Sigmoid colon (tissue), 7 donors: Measurements from ENCODE around the gene SLC47A1. TPM values are rescaled to one million over a fixed set of nuclear protein-coding genes. Genes with fewer than 3 reads are reported as not detected.

ENCODE experiments used
- DNase-seq: peaks from one replicate; pipeline ENCODE4 v3.0.0-alpha.2; 2019
- H3K27ac ChIP-seq, 4 donors: fragments of 200-600 bp; sonication (generic); one replicate each; pipeline ENCODE4 v1.5.1; 2016 to 2019; ENCODE audit warnings: mild to moderate bottlenecking in 1 of 4
- H3K27me3 ChIP-seq, 3 donors: fragments of 200-600 bp; sonication (generic); one replicate each; pipeline ENCODE4 v1.5.1; 2019; ENCODE audit warnings: mild to moderate bottlenecking in 1 of 3
- H3K36me3 ChIP-seq, 4 donors: fragments of 200-600 bp; sonication (generic); one replicate each; pipeline ENCODE4 v1.5.1; 2016 to 2019
- H3K4me1 ChIP-seq, 4 donors: fragments of 200-600 bp; sonication (generic); one replicate each; pipeline ENCODE4 v1.5.1; 2017 to 2019
- H3K4me3 ChIP-seq, 4 donors: fragments of 200-600 bp; sonication (generic); one replicate each; pipeline ENCODE4 v1.5.1; 2017 to 2019; ENCODE audit warnings: mild to moderate bottlenecking in 2 of 4, moderate library complexity in 1 of 4
- H3K9me3 ChIP-seq, 4 donors: fragments of 200-600 bp in 3 of 4; sonication (generic) in 3 of 4; one replicate each; pipeline versions ENCODE4 v1.5.1 to v1.6.1; 2013 to 2019
- EP300 ChIP-seq, 4 donors: sonication (generic); formaldehyde crosslinking; IDR thresholded peaks; one replicate each; pipeline ENCODE4 v1.6.1; 2017; ENCODE audit warnings: antibody characterized with exemption in 4 of 4
- POLR2A ChIP-seq, 2 donors: fragments of 450-650 bp; IDR thresholded peaks; one replicate each; pipeline ENCODE4 v1.6.1; 2016; ENCODE audit warnings: antibody characterized with exemption in 2 of 2, mild to moderate bottlenecking in 2 of 2, moderate library complexity in 2 of 2
- POLR2AphosphoS5 ChIP-seq, 4 donors: sonication (generic); formaldehyde crosslinking; IDR thresholded peaks; one replicate each; pipeline ENCODE4 v1.6.1; 2017; ENCODE audit warnings: antibody characterized with exemption in 4 of 4
- WGBS, 2 donors: extraction: QIAGEN DNeasy Blood & Tissue Kit; methylation state at CpG; one replicate each; pipeline ENCODE4 v1.1.7; 2013; 5-methylcytosine and 5-hydroxymethylcytosine counted together
- intact Hi-C: fragments of 100-400 bp; cut with DNase I; formaldehyde crosslinking; loops from one replicate; pipeline ENCODE4 v1.15.1; 2023
- polyA plus RNA-seq, 3 donors: library from polyadenylated mRNA; stranded (reverse); fragments of 200-250 nt; gene quantifications; one replicate each; pipeline ENCODE4 v1.2.3, GENCODE V29; 2013
- total RNA-seq, 4 donors: library from RNA; depleted of rRNA; stranded (reverse); fragments of >200 nt; gene quantifications; one replicate each; pipeline ENCODE4 v1.1.0, GENCODE V29; 2016
- TF ChIP-seq, protein P1 (sequence below), 4 experiments: fragments of 450-650 bp in 3 of 4; fragments of 200-600 bp in 1 of 4; IDR thresholded peaks; one replicate each; pipeline ENCODE4 v1.5.1; 2016 to 2019; ENCODE audit warnings: antibody characterized with exemption in 4 of 4, mild to moderate bottlenecking in 3 of 4, moderate library complexity in 2 of 4
- donor health status: healthy with polysubstance abuse.
- donor health status: Bipolar disorder and iron deficiency.
- donor health status: healthy.

The SLC47A1 gene
- total and polyA plus RNA-seq, 7 donors: 0.82 to 8.2 (median 1.2) TPM

DNA sequence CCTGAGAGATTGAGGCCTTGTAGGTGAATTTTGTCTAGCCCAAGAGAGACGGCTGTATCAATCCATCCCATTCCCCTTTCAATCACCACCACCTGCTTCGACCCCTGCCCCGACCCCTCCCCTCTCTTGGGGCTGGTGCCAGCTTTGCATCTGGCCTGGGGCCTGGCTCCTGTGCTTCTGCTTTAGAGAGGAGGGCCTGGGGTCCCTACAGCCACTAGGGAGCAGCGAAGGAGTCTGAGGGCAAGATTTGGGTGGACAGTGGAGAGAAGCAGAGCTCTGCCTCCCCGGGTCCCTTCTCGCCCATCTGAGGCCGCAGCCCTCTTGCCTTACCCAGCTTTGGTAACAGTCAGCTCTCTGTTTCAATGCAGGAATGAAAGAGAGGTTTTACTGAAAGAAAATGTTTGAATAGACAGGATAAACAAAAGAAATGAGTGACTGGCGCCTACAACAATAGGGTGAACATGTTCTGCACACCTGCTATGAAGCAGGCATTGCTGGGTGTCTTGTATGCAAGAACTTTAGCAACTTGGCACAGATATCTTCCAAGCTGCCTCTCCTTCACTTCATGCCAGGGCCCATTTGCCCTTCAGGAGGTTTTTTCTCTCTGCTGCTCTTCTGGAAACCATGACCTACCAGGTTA is 57.4 kb downstream of the SLC47A1 start:
- 78 to 83% methylated on average over 8 of the region's 8 CpGs for WGBS, 2 donors
- no peaks in the 10 kb centered on the region for H3K36me3 ChIP-seq
- DNase-seq: no peak
- no peaks in the 10 kb centered on the region for H3K9me3 ChIP-seq
- no peaks in the 10 kb centered on the region for H3K4me1 ChIP-seq
- H3K27ac ChIP-seq: no peak overlapping the region
- no peak for TF ChIP-seq POLR2A (IDR thresholded peaks at IDR 0.05)
- TF ChIP-seq, protein P1, sequence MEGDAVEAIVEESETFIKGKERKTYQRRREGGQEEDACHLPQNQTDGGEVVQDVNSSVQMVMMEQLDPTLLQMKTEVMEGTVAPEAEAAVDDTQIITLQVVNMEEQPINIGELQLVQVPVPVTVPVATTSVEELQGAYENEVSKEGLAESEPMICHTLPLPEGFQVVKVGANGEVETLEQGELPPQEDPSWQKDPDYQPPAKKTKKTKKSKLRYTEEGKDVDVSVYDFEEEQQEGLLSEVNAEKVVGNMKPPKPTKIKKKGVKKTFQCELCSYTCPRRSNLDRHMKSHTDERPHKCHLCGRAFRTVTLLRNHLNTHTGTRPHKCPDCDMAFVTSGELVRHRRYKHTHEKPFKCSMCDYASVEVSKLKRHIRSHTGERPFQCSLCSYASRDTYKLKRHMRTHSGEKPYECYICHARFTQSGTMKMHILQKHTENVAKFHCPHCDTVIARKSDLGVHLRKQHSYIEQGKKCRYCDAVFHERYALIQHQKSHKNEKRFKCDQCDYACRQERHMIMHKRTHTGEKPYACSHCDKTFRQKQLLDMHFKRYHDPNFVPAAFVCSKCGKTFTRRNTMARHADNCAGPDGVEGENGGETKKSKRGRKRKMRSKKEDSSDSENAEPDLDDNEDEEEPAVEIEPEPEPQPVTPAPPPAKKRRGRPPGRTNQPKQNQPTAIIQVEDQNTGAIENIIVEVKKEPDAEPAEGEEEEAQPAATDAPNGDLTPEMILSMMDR (IDR thresholded peaks at IDR 0.05): no peak
- no peak for TF ChIP-seq EP300 (IDR thresholded peaks at IDR 0.05)
- TF ChIP-seq POLR2AphosphoS5 (IDR thresholded peaks at IDR 0.05): no peak
- H3K27me3 ChIP-seq: no peaks in the 10 kb centered on the region
- no peak overlapping the region for H3K4me3 ChIP-seq
- intact Hi-C loops: no loop called here

DNA sequence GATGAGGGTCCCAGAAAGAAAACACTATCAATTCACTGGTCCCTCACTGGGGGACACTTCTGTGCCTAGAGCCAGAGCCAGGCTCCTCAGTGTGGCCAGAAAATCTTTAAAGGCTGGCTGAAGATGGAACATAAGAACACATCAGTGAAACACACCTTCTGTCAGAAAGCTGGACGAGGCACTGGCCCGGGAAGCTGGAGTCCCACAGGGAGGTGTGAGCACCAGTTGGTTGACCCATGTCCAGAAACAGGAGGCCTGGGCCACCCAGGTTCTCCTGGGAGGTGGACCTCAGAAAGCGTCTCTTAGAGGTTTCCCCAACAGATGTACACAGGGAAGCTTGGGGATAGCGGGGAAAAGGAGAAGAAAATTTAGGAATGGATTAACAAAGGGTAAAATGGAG is 58.7 kb downstream of the SLC47A1 start:
- H3K36me3 ChIP-seq: no peaks in the 10 kb centered on the region
- no peaks in the 10 kb centered on the region for H3K27me3 ChIP-seq
- WGBS, 2 donors: 66 to 85% methylated on average over 4 of the region's 4 CpGs
- H3K4me3 ChIP-seq: no peak overlapping the region
- no peak overlapping the region for H3K27ac ChIP-seq
- TF ChIP-seq EP300 (IDR thresholded peaks at IDR 0.05): no peak
- TF ChIP-seq POLR2A (IDR thresholded peaks at IDR 0.05): no peak
- no peak for TF ChIP-seq POLR2AphosphoS5 (IDR thresholded peaks at IDR 0.05)
- TF ChIP-seq, protein P1 (IDR thresholded peaks at IDR 0.05): no peak
- no peak for DNase-seq
- intact Hi-C loops: no loop called here
- H3K4me1 ChIP-seq: no peaks in the 10 kb centered on the region
- H3K9me3 ChIP-seq: no peaks in the 10 kb centered on the region

DNA sequence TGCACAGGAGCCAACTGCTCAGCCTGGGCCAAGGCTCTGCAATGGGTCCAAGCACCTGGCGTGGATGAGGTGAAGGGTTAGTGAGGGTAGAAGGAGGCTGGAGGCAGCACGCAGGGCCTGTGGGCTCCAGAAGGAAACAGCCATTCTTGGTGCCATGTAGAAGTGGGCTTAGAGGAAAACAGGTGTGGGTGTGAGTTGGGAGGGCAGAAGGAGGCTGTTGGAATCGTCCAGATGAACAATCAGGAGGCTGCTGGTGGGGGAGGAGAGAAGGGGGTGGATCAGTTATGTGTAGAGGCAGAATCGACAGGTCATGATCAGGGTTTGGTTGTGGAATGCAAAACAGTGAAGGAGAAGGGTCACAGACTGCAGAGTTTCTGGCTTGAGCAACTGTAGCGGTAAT is 63.2 kb downstream of the SLC47A1 start:
- no peak overlapping the region for H3K27ac ChIP-seq
- H3K4me3 ChIP-seq: no peak overlapping the region
- no peaks in the 10 kb centered on the region for H3K4me1 ChIP-seq
- DNase-seq: no peak
- H3K9me3 ChIP-seq: no peaks in the 10 kb centered on the region
- H3K27me3 ChIP-seq: no peaks in the 10 kb centered on the region
- TF ChIP-seq POLR2A (IDR thresholded peaks at IDR 0.05) (no peak), EP300 (IDR thresholded peaks at IDR 0.05) (no peak), POLR2AphosphoS5 (IDR thresholded peaks at IDR 0.05) (no peak)
- TF ChIP-seq, protein P1 (IDR thresholded peaks at IDR 0.05): no peak
- 84 to 86% methylated on average over 5 of the region's 5 CpGs for WGBS, 2 donors
- intact Hi-C loops: no loop called here
- H3K36me3 ChIP-seq: no peaks in the 10 kb centered on the region

DNA sequence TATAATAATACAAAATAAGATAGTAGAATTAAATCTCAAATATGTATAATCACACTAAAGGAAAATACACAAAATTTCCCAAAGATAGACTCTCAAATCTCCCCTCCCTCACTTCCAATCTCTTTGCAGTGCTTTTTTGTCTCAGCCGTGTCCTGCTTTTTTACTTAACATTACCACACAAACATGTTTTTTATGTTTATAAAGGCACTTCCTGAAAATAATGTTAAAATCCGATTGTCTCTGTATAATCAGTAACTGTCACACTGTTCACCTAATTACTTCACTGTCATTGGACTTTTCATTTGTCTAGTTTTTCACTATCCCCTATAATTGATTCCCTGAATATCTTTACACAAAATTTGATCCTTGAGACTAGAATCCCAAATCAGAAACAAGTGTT is 76.7 kb downstream of the SLC47A1 start:
- Histone ChIP-seq H3K4me1 (peaks cover 0 to 16% (median 11%) of the 10 kb centered on the region in 4 donors), H3K9me3 (no peaks in the 10 kb centered on the region), H3K36me3 (no peaks in the 10 kb centered on the region), H3K27ac (no peak overlapping the region), H3K4me3 (no peak overlapping the region), H3K27me3 (no peaks in the 10 kb centered on the region)
- TF ChIP-seq EP300 (IDR thresholded peaks at IDR 0.05) (no peak), POLR2AphosphoS5 (IDR thresholded peaks at IDR 0.05) (no peak), POLR2A (IDR thresholded peaks at IDR 0.05) (no peak)
- TF ChIP-seq, protein P1 (IDR thresholded peaks at IDR 0.05): no peak
- intact Hi-C loops: no loop called here
- 49 to 58% methylated on average over 2 of the region's 2 CpGs for WGBS, 2 donors
- DNase-seq: no peak

DNA sequence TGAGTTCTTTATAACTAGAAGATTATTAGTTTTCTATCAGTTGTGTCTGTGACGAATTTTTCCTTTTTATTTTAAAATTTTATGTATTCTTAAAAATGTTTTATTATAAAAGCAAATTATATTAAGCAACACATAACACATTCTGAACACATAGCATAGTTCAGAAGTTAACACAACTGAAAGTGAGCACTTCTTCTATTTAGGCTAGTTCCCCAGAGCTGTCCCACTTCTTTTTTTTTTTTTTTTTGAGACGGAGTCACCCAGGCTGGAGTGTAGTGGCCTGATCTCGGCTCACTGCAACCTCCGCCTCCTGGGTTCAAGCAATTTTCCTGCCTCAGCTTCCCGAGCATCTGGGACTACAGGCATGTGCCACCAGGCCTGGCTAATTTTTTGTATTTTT is 77.2 kb downstream of the SLC47A1 start:
- peaks cover 0 to 16% (median 11%) of the 10 kb centered on the region in 4 donors for H3K4me1 ChIP-seq
- H3K36me3 ChIP-seq: no peaks in the 10 kb centered on the region
- no peak for TF ChIP-seq EP300 (IDR thresholded peaks at IDR 0.05)
- TF ChIP-seq POLR2AphosphoS5 (IDR thresholded peaks at IDR 0.05): no peak
- TF ChIP-seq, protein P1 (IDR thresholded peaks at IDR 0.05): no peak
- no peak for TF ChIP-seq POLR2A (IDR thresholded peaks at IDR 0.05)
- WGBS, 2 donors: 82 to 86% methylated on average over 5 of the region's 5 CpGs
- no peaks in the 10 kb centered on the region for H3K9me3 ChIP-seq
- intact Hi-C loops: no loop called here
- DNase-seq: no peak
- H3K27me3 ChIP-seq: no peaks in the 10 kb centered on the region
- no peak overlapping the region for H3K27ac ChIP-seq
- H3K4me3 ChIP-seq: no peak overlapping the region
